GM11168 (cell line): ENCODE results near the gene TAS2R1.

Experiments used
- in situ Hi-C: fragments of 300-500 bp; cut with MboI; formaldehyde crosslinking; loops from one replicate; pipeline ENCODE4 v1.12.0; 2022; ENCODE audit warnings: low sequenced_read_pairs; ENCODE audit not compliant: unreplicated experiment

Gene TAS2R1

DNA sequence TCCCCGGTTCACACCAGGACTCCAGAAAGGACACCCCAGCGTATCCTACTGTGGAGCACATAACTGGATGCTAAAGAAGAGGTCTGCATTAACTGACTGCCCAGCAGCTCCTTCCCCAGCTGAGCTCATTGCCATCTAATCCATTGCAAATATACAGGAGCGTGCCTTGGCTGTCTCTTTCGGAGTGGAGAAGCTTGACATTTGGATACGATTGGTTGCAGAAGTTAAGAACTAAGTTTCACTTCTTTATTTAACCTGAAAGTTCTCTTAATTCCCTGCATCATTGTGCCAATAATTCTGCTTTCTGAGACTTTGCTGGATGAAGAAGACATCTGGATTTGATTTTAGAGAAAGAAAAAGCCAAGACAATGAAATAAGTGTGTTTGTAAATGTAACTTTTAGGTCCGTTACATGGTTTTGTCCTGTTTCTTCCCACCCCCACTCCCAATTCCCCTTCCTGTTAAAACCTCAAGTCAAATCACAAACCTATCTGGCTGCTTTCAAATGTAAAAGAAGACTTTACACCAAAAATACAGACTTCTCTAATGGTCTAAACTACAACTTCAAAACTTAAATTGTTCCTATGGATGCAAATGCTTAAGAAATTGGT is 33.9 kb downstream of the TAS2R1 start:
- in situ Hi-C loops: no loop called here

DNA sequence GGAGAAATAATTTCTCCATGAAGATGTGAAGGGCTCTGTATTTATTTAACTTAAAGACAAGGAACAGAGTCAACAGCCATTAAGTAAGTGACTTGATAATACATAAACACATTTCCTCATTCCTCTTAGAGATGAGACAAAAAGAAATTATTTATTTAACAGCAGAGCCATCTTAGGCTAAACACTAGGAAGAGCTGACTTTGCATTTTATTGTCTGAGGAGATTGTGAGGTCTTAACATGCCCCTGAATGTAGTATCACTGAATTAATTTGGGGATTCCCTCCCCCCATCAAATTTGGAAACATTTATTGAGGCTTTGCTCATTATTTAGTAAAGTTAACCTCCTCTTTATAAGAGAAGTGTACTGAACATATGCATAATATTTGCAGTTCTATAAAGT is 35.2 kb downstream of the TAS2R1 start:
- in situ Hi-C loops: no loop called here

DNA sequence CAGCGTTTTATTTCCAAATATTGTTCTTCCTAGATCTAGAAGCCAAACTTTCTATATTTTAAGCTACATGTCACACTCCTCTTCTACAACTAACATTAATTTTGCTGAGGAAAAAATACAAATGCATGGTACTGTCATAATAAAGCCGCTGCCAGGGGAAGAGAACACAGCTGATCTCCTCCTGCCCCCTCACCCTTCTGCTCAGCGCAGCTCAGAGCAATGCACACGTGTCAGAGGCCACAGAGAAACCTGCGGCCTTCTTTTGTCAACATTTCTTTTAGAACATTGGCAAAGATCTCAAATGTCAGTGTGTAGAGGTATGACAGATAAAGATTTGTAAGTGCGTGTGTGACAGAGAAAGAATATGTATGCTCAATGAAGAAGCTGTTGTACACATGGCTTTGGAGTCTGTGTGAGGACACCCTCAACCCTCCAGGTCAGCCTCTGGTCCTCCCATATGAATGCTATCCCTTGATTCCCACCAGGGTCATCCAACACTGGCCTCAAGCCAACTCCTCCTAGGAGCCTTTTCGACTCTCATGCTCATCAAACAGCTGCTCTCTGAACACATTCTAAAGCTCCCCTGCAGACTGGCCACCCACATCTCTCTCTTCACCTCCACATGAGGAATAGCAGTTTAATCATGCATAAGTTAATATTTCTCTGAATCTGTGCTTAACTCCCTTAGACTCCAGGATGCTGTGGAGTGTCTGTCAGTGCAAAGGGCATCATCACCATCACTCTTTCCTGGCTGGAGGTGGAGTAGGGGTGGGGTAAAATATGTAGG is 40.9 kb downstream of the TAS2R1 start:
- in situ Hi-C loops: no loop called here

DNA sequence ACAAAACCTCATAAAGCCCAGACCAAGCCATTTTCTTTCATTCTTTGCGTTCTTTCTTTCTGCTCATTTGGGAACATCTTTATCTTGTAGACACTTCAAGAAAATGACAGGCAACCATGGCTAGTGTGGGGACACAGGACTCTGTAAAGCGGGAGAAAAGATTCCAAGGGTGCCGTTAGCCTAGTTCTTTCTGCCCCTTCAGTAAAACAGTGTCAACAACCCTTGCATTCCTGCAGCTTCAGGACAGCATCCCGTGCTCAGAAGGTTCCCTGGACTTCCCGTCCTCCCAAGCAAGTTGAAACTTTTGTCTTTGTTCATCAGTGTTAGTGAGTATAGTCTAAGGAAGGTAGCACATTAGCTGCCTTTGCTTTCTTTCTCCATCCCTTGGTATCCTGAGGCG is 41.9 kb downstream of the TAS2R1 start:
- in situ Hi-C loops: no loop called here

DNA sequence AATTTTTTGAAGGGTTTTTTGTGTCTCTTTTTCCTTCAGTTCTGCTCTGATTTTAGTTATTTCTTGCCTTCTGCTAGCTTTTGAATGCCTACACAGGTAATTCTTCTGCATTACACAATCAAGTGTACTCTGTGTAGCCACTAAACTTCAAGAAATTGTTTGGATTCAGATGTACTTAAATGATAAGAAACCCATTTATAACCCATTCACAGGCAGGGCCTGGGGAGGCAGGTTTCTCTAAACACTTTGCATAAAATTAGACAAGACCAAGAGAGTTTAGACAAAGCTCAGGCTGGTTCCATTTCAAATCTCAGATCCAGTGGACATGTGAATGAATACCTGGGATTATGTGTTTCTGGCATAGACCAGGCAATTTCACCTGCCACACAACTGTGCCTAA is 43.0 kb downstream of the TAS2R1 start:
- in situ Hi-C loops: no loop called here

DNA sequence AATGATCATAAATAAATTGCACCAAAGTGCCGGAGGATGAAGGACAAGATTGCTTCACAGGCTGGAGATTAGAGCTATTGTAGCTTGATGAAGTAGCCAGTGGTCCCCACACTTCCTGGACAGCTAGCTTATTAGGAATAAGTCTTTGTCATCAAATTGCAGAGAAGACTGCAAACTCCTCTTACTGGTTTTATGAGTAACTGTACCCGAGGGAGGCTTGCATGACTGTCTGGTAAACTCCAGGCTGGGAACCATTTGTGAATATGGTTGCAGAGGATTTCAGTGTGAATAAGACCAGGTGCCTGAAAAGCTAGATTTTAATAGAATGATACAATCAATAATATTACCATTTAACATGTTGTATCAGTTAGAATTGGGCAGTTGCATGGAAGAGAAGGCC is 47.7 kb downstream of the TAS2R1 start:
- in situ Hi-C loops: no loop called here
